NCI-H2029 treated with DMSO at 0.1 percent for 48 hours (cell line): ENCODE results near the gene MRRF.
"Not testable (repeated sequence)": the region's sequence is repeated elsewhere in the genome, so short reads cannot be mapped to it uniquely, and the experiment has no call there.

Experiments
- DNase-seq: peaks from one replicate; lab custom pipeline; 2025; lab: John Stamatoyannopoulos, UW

Gene MRRF

DNA sequence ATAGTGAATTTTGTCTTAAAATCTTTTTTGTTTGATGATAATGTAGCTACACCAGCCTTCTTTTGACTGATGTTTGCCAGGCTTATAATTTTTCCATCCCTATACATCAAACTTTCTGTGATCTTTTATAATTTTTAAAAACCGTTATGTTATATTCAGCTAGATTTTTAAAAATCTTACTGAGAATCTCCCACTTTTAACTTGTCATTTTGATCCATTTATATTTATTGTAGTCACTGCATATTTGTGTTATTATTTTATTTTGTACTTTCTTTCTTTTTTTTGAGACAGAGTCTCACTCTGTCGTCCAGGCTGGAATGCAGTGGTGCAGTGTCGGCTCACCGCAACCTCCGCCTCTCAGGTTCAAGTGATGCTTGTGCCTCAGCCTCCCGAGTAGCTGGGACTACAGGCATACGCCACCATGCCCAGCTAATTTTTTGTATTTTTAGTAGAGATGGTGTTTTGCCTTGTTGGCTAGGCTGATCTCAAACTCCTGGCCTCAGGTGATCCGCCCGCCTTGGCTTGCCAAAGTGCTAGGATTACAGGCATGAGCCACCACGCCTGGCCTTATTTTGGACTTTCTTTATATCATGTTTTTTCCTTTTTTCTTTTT lies 12.7 kb downstream of the MRRF start:
- no peak for DNase-seq

DNA sequence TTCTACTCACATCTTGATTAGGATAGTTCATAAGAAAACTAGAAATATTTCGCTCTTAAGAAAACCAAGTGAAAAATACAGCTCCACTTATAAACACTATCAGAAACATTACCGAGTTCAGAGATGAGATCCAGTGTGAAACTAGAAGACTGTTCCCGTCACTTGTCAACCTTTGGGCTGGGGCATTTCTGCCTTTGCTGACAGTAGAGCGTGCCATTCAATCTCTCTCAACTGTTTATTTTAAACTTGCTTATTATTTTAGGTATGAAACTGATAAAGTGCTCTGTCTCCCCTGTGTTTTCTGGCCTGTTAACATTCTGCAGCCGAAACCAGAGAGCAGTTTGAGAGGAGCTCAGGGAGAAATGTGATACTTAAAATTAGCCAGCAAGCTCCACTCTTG lies 16.7 kb downstream of the MRRF start:
- no peak for DNase-seq

DNA sequence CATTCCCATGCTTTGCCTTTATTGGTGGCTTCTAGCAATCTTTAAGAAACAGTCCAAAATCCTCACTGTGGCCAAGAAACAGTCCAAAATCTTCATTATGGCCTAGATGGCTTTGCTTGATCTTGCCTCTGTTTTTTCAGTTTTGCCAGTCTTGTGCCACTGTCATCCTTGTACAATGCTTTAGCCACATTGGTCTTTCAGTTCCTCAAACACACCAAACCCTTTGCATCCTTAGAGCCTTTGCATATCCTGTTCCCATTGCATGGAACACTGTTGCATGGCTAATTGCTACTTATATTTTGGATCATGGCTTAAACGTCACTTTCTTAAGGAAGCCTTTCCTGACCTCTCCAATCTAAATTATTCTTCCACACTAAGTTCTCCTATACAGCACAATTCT lies 22.1 kb downstream of the MRRF start:
- DNase-seq = no peak

DNA sequence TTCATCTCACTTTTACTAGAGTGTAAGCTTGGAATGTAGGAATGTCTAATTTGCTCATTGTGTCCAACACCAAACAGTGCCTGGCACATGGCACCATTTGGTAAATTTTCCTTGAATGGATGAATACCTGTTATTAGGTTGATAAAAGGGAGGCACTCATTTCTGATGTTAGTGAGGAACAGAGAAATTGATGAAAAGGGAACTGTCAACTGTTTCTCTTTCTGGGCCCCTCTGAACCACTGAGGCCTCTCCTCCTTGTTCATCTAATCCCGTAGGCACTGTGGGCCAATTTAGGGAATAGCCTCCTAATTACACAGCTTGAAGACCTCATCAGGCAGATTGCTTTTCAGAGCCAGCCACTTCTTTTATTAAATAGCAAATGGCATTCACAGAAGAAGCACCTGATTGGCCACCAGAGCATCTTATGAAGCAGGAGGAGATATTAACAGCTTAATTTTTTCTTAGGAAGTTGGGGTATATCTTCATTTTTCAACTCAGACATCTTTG lies 22.6 kb downstream of the MRRF start:
- no peak for DNase-seq

DNA sequence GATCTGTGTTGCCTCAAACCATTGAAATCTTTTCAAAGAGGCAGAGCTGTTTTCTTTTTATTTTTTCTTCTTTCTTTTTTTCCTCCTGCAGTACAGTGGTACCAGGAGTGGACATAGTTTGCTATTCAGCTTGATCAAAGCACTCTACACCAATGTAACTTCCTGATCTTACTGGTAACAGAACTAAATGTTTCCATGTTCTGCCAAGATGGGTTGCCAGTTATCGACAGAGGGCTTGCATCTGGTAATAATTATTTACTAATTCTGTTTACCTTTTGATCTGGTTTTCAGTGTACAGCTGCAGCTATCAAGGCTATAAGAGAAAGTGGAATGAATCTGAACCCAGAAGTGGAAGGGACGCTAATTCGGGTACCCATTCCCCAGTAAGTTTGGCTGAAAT lies 26.8 kb downstream of the MRRF start:
- no peak for DNase-seq

DNA sequence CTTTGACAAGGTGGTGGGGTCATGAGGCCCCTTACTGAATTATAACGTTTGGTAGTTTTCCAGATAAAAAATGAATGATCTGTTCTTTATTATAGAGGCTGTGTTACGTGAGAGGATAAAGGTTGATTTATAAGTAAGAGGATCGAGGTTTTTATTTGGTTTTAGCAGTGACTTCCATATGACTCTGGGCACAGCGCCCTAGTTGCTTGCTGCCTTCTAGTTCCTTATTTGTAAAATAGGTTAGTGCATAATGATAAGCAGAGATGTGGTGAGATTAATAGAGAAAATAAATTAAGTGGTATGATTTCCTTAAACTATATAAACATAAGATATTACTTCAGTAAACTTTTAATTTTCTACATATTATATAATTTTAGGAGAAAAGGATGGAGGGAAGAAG lies 29.8 kb downstream of the MRRF start:
- no peak for DNase-seq

DNA sequence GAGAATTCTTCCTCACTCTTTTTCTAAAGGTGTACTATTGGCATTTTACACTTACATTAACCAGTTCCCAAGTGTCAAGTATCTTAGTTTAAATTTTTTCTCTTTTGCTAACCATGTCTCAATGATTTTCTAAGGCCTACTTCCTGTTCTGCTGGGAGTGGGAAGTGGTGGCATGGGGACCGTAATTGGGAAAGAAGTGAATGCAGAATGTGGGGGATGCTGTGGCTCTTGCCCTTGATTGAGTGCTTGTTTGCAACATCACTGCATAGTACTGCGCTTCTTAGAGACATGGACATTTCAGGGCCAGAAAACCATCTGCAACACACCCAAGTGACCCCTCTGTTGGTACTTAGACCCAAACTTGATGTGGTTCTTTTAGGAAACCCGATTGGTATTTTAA lies 32.8 kb downstream of the MRRF start:
- no peak for DNase-seq

DNA sequence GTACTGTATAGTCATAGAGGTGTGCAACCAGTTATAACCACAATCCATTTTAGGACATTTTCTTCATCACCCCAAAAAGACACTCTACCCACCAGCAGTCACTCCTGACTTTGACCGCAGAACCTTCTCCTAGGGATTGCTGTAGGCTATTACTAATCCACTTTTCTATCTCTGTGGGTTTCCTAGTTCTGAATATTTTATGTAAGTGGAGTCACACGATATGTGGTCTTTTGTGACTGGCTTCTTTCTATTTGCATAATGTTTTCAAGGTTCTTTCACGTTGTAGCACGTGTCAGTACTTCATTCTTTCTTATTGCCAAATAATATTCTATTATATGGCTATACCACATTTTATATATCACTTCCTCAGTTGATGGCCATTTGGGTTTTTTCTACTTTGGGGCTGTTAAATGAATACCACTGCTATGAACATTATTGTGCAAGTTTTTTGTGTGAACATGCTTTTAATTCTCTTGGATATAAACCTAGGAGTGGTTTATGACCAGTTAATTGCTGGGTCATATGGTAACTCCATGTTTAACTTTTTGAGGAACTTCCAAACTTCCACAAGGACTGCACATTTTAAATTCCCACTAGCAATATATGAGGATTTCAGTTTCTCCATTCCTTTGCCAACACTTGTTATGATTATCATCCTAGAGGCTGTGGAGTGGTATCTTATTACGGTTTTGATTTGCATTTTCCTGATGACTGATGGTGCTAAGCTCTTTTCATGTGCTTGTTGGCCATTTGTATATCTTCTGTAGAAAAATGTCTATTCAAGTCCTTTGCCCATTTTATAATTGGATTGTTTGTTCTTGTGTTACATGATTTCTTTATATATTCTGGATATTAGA lies 37.8 kb downstream of the MRRF start:
- DNase-seq = no peak

DNA sequence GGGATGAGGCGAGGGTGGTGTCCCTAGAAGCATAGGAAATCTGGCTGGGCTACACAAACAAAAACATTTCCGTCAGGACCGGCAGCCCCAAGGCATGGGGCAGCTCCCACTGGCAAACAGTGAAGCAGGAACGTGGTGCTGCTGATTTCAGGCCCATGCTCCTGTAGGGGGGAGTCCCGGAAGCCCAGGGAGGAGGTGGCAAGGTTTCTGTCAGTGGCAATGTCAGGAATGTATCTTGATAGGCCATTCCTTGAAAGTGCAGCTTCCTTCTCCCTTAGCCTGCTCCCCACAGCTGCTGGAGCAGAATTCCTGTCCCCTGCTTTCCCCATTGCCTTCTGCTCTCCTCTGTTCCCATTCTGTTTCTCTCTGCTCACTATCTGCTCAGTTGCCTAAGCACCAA lies 42.4 kb downstream of the MRRF start:
- no peak for DNase-seq

DNA sequence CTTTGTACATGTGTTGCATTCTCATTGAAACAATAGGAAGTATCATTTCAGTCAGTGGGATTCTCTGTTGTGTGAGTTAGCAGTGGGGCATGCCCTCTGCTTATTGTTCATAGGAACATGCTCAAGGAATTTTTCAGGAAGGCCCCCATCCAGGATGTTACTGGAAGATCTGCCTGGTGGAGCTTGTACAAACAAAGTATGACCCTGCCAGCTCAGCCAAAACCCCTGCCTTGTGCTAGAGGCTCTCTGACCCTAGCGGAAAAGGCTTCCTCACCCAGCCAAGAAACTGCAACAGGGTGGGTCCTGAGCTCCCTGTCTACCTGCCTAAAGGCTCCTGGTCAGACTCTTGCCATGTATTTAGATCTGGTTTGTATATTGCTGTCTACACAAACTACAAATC lies 43.2 kb downstream of the MRRF start:
- no peak for DNase-seq

DNA sequence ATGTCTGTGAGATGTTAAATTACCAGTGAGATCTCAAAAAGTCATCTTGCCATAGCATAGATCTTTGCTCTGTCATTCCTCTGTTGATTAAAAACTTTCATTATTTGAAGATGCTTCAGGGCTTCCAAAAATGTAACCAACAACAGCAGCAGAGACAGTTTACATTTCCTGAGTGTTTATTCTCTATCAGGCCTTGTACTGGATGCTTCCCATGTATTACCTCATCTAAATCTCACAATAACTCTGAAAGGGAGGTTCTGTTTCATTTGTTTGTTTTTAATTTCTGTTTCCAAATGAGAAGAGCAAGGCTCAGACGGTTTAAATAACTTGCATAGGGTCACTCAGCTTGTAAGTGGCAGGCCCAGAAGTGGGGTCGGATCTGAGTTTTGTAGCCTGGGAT lies 45.2 kb downstream of the MRRF start:
- DNase-seq = no peak

DNA sequence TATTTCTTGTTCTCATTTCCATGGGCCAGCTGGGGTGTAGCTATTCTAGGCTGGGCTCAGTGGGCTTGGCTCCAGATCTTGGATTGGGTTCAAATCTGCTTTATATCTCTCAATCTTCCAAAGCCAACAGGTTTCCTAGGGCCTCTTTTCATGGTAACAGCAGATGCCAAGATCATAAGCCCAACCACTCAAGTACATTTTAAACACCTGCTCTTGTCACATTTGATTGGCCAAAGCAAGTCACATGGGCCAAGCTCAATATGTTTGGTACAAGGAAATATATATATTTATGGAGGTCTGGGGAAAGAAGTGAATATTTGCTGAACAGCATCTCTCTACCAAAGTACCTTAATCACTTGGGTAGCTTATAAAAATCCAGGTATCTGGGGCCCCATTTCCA lies 49.5 kb downstream of the MRRF start:
- peak; percentile 49 for DNase-seq

DNA sequence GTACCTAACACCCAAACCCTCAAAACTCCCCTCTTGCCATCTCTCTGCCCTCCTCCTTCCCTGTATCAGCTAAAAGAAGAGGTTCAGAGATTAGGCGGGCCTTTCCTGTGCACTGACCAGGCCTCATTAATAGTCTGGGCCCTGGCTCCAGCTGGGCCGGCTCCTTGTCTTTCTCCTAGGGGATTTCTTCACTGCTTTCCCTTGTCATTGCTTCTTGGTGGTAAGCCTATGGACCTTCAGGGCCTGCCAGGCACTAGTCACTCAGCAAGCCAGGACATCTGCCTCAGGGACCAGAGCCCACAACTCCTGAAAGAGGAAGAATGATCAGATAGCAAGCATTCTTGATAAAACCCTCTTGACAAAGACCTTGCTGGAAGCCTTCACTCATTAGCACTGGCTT lies 50.9 kb downstream of the MRRF start:
- DNase-seq = no peak

DNA sequence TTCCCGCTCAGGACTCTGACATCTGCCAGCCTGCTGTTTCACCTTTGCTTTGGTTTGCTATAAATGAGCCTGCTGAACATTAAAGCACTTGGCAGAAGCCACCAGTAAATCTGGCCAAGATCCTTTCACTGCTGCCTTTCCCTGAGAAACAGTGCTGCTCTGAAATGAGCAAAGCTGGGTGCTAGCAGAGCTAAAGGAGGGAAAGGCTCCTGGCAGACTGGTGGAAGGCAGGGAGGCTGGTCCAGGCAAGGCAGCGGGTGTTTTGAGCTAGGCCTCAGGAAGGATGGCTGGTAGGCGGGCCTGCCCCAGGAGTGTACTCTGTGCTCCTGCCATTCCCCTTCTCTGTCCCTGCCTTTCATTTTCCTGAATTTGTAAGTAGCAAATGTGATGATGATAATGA lies 53.6 kb downstream of the MRRF start:
- no peak for DNase-seq

DNA sequence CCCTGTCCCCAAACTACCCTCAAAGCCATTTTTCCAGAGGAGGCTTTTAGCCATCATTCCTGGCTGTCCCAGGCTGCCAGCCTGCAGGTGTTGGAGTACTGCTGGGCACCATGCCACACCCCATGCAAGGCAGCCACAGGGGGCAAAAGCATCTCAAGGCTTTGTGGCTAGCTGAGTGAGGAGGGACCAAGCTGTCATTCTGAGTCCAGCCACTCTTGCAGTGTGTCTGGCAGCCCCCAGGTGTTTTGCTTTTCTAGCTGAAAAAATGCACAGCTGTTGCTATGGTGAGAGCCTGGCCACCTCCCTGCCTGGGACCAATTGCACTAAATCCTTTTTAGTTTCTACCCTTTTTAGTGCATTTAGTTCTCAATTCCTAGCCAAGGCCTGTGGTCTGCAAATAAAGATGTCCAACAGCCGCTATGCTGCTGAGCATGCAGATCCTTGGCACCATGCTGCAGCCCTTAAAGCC lies 55.8 kb downstream of the MRRF start:
- no peak for DNase-seq

DNA sequence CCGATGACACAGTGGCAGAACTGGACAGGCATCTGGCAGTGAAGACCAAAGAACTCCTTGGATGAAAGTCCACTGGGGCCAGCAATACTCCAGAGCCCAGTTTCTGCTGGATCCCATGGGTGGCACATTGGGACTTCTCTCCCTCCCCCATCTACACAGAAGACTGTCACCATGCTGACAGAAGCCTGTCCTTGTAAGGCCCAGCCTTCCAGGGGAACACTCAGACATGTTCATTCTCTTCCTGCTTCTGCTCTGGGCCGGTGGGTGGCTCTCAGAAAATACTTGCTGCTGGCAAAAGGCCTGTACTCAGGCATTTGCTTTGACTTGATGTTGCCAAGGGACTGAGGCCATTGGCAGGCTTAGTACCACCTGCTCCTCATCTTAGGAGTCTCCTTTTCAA lies 57.9 kb downstream of the MRRF start:
- no peak for DNase-seq

DNA sequence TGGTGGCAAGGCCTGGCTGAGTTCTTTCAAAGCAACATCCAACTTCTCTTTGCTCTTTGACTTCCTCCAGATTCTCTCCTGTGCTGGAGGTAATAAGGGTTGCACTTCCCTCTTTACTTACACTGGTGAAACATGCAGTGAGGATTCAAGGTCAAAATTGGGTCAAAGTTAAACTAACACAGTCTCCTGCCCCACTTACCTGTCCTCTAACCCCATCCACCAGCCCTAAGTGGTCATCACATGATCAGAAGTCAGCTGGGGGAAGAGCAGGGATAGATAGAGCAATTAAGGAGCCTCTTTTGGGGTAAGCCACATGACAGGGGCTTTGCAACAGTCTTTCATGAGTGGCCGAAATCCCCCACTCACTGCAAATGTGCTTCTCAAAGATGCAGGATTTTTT lies 60.0 kb downstream of the MRRF start:
- not testable (repeated sequence) for DNase-seq

DNA sequence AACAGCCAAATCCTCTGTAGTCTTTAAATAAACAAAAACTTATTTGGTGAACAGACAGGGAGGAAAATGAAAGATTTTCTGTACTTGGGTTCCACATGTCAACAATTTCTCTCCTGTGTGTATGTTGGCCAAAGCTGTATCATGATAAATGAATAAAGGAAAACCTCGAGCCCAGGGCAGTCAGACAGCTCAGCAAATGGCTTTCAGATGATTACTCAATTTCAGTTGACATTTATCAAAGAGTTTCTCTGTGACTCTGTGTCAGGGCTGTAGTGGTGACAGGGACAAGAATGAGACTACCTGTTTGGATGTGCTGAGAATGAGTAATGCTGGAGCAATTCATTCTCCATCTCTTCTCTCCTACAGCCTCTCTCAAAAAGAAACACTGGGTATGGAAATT lies 60.4 kb downstream of the MRRF start:
- DNase-seq = no peak

DNA sequence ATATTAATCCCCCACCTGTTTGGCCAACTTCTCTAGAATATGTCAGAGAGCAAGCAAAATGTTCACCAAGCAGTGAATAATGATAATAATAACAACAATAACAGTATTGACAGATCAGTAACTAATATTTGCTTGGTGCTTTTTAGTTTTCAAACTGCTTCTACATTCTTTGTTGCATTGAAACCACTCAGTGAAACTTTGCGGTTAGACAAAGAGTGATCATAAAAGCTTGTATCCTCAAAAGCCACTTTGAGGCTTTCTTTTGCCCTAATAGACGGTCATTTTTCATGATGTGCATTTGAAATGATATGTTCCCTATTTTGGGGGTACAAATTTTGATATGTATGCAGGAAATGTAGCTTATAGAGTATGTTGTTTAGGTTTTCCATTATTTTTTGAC lies 62.5 kb downstream of the MRRF start:
- DNase-seq = no peak

DNA sequence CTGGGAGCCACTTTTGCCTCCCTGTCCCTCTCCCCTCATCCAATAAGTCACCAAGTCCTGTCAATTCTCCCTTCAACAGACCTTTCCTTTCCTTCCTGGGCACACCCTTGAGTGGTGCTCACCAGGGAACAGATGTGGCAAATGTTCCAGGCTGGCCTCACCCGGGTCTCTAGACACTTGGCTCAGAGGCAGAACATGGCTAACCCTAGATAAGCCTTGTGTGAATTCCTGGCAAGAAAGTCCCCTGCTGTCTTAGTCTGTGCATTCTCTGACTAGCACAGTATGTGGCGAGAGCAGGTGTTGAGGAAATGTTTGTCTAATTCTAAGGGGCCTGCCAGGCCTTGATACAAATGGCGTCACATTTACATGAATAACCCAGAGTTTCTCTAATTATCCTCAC lies 64.9 kb downstream of the MRRF start:
- DNase-seq = no peak

DNA sequence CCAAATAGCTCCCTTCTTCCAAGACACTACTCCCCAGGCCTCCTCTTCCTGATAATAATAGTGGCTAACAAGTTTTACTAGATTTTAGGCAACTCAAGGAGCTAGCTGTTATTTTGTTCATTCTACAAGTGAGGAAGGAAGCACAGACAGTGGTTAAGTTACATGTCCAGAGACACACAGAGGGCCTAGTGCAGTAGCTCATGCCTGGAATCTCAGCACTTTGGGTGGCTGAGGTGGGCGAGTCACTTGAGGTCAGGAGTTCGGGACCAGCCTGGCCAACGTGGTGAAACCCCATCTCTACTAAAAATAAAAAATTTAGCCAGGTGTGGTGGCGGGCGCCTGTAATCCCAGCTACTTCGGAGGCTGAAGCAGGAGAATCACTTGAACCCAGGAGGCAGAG lies 65.8 kb downstream of the MRRF start:
- DNase-seq = not testable (repeated sequence)

DNA sequence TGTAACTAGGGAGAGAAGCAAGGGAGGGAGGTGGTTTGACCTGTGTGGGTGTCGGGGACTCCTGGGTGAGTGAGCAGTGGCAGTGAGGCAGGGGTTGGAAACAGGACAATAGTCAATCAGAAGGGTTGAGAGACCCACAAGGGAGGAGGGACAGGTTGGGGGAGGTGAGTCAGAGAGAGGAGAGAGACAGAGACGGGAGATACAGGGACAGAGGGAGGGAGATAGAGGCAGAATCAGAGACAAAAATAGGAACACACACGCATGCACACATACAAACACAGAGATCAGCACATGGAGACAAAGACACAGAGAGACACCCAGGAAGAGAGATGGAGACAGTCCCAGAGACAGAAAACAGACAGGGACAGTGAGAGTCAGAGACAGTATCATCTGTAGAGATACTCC lies 66.8 kb downstream of the MRRF start:
- DNase-seq = no peak

DNA sequence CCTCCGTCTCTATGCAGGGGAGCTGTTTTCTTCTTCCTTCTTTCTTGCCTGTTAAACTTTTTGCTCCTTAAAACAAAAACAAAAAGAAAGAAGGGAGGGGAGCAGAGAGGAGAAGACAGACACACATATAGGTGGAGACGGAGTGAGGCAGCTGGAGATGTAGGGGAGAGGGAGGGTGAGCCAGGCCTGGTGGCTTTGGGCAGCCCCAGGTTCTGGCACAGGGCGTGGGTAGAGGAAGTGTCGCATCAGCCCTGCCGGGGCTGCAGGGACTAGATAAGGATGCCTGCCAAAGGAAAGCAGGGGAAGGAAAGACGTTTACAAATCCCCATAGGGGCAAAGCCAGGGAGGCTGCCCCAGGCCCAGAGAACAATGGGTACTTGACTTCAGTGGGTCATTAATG lies 67.4 kb downstream of the MRRF start:
- no peak for DNase-seq

DNA sequence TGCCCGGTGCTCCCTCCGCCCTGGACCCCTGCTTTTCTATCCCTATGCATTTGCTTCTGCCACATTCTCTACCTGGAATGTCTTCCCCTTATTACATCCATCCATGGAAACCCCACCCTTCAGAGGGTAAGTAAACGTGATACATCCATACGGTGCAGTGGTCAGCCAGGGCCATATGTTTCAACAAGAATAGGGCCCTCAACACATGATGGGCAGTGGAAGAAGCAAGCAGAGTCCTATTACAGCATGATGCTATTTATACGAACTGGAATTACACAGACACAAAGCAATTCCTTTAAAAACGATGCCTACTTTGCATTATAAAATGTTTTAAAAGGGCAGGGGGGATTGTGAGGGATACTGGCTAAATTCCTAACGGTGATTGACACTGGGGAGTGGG lies 68.0 kb downstream of the MRRF start:
- no peak for DNase-seq
